ENCODE data around the gene EIF3D.

The EIF3D gene

GRCh38 chr22:36505998-36506635 lies 22.8 kb downstream of the EIF3D start:
- DNase-seq: no peak

- no peak for DNase-seq
Measured at GRCh38 chr22:36497910-36498665, 30.9 kb downstream of the EIF3D start.

GRCh38 chr22:36493690-36494110 lies 35.3 kb downstream of the EIF3D start:
- no peak for DNase-seq

GRCh38 chr22:36492109-36492508 lies 36.9 kb downstream of the EIF3D start:
- DNase-seq: no peak

GRCh38 chr22:36491155-36491554 lies 37.8 kb downstream of the EIF3D start:
- DNase-seq: no peak

GRCh38 chr22:36486619-36487384 lies 42.2 kb downstream of the EIF3D start:
- peak; percentile 75 for DNase-seq

- peak; percentile 95 for DNase-seq
Measured at GRCh38 chr22:36481393-36482168, 47.4 kb downstream of the EIF3D start, which contains the start of gene TXN2. TXN2 (minus strand) TSS chr22:36481640; CDS start chr22:36480837, 803 bp downstream.

- DNase-seq: no peak
Measured at GRCh38 chr22:36480941-36481392, 48.0 kb downstream of the EIF3D start.

GRCh38 chr22:36478966-36479365 lies 50.0 kb downstream of the EIF3D start:
- no peak for DNase-seq

- no peak for DNase-seq
Measured at GRCh38 chr22:36475341-36475740, 53.6 kb downstream of the EIF3D start.

GRCh38 chr22:36472689-36473088 lies 56.3 kb downstream of the EIF3D start:
- DNase-seq: no peak

GRCh38 chr22:36471341-36471821 lies 57.6 kb downstream of the EIF3D start:
- no peak for DNase-seq

- no peak for DNase-seq
Measured at GRCh38 chr22:36470994-36471331, 58.0 kb downstream of the EIF3D start.

GRCh38 chr22:36470162-36470993 lies 58.6 kb downstream of the EIF3D start:
- DNase-seq: peak; percentile 80

GRCh38 chr22:36469094-36469710 lies 59.8 kb downstream of the EIF3D start:
- no peak for DNase-seq

- DNase-seq: no peak
Measured at GRCh38 chr22:36467946-36468345, 61.0 kb downstream of the EIF3D start.

- DNase-seq: no peak
Measured at GRCh38 chr22:36467042-36467810, 61.7 kb downstream of the EIF3D start.

- no peak for DNase-seq
Measured at GRCh38 chr22:36466258-36466657, 62.7 kb downstream of the EIF3D start.

- DNase-seq: no peak
Measured at GRCh38 chr22:36465232-36466021, 63.5 kb downstream of the EIF3D start.
